Prostate gland (tissue), 2 donors: ENCODE data around the gene GRM8. TPM values are rescaled to one million over a fixed set of nuclear protein-coding genes. Genes with fewer than 3 reads are reported as not detected.

Experiments
- DNase-seq: peaks from one replicate; pipeline ENCODE4 v3.0.0-alpha.2; 2019; ENCODE audit warnings: low spot score
- H3K27ac ChIP-seq, 2 donors: fragments of 200-600 bp; sonication (generic); 2 replicates each; pipeline ENCODE4 v1.5.1; 2017 to 2019
- H3K27me3 ChIP-seq: fragments of 200-600 bp; sonication (generic); replicated peaks from 2 replicates; pipeline ENCODE4 v1.5.1; 2019; ENCODE audit not compliant: insufficient read depth
- H3K36me3 ChIP-seq, 2 donors: fragments of 200-600 bp; sonication (generic); 1 replicate in 1 of 2; 2 replicates in 1 of 2; pipeline versions ENCODE4 v1.5.1 to v1.8.1; 2017 to 2019
- H3K4me1 ChIP-seq: fragments of 200-600 bp; sonication (generic); replicated peaks from 2 replicates; pipeline ENCODE4 v1.5.1; 2019
- H3K4me3 ChIP-seq, 2 donors: fragments of 200-600 bp; sonication (generic); 2 replicates each; pipeline ENCODE4 v1.5.1; 2017 to 2019
- H3K9me3 ChIP-seq: fragments of 200-600 bp; sonication (generic); 2 replicates; pipeline ENCODE4 v1.5.1; 2017
- POLR2A ChIP-seq: fragments of 450-650 bp; IDR thresholded peaks from one replicate; pipeline ENCODE4 v1.6.1; 2016; ENCODE audit warnings: antibody characterized with exemption, mild to moderate bottlenecking
- POLR2AphosphoS5 ChIP-seq: sonication (generic); formaldehyde crosslinking; IDR thresholded peaks from one replicate; pipeline ENCODE4 v1.6.1; 2017; ENCODE audit warnings: antibody characterized with exemption
- WGBS: methylation state at CpG from one replicate; pipeline ENCODE4 v1.1.5; 2018; 5-methylcytosine and 5-hydroxymethylcytosine counted together
- intact Hi-C: fragments of 100-400 bp; cut with DNase I; formaldehyde crosslinking; loops from one replicate; pipeline ENCODE4 v1.14.2; 2022
- total RNA-seq, 2 donors: library from RNA; depleted of rRNA; stranded (reverse); fragments of >200 nt; gene quantifications; one replicate each; pipeline ENCODE4 v1.1.0, GENCODE V29; 2016
- TF ChIP-seq, protein P1 (sequence below), 4 experiments: fragments of 200-600 bp in 2 of 4; fragments of 450-650 bp in 2 of 4; sonication (generic) in 2 of 4; IDR thresholded peaks; 1 replicate in 3 of 4; 2 replicates in 1 of 4; pipeline ENCODE4 v1.5.1; 2016 to 2019; ENCODE audit warnings: antibody characterized with exemption in 4 of 4, mild to moderate bottlenecking in 2 of 4, moderate library complexity in 2 of 4

GRM8 gene
- total RNA-seq, 2 donors from 2014 or later = 1.3 to 3.7 TPM

DNA sequence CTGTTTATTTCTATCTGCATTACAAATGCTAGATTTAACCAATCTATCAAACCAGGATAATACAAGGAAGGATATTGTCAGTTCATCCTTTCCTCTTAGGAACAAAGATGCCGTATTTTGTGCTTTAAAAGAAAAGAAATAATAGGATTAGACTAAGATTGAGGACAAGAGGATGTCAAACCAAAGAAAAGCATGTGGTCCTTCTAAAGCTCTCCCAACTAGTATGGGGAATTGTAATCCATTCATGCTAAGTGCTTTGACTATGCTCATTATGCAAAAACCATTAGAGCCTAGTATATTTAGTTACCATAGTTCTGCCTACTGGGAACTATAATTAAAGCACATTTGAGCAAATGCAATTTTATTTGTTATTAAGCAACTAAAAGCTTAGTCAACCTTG lies 280.2 kb downstream of the GRM8 start:
- no peak overlapping the region for H3K27ac ChIP-seq
- H3K36me3 ChIP-seq = no peaks in the 10 kb centered on the region
- intact Hi-C loops = no loop called here
- DNase-seq = no peak
- H3K27me3 ChIP-seq = no peaks in the 10 kb centered on the region
- no peaks in the 10 kb centered on the region for H3K4me1 ChIP-seq
- WGBS = 74% methylated on average over 1 of the region's 1 CpG
- no peaks in the 10 kb centered on the region for H3K9me3 ChIP-seq
- no peak overlapping the region for H3K4me3 ChIP-seq
- TF ChIP-seq POLR2AphosphoS5 = no peak
- TF ChIP-seq, protein P1, sequence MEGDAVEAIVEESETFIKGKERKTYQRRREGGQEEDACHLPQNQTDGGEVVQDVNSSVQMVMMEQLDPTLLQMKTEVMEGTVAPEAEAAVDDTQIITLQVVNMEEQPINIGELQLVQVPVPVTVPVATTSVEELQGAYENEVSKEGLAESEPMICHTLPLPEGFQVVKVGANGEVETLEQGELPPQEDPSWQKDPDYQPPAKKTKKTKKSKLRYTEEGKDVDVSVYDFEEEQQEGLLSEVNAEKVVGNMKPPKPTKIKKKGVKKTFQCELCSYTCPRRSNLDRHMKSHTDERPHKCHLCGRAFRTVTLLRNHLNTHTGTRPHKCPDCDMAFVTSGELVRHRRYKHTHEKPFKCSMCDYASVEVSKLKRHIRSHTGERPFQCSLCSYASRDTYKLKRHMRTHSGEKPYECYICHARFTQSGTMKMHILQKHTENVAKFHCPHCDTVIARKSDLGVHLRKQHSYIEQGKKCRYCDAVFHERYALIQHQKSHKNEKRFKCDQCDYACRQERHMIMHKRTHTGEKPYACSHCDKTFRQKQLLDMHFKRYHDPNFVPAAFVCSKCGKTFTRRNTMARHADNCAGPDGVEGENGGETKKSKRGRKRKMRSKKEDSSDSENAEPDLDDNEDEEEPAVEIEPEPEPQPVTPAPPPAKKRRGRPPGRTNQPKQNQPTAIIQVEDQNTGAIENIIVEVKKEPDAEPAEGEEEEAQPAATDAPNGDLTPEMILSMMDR (IDR thresholded peaks at IDR 0.05) = no peak
- no peak for TF ChIP-seq POLR2A

DNA sequence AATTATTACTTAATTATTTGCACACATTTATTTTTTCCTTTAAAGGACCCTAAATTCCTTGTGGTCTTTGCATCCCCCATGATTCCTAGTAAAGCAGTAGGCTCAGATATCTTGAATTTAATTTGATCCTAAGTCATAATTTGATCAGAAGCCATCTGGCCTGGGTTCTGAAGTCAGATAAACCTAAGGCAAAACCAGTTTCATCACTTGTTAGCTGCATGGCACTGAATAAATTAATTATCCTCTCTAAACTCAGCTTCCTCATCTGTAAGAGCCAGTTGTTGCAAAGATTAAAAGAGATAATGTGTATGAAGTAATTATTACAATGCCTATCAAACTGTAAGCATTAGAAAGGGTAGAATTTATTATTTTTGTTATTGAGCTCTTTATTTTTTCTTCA lies 293.1 kb downstream of the GRM8 start:
- no peak for DNase-seq
- intact Hi-C loops = no loop called here
- no peak for TF ChIP-seq POLR2AphosphoS5
- TF ChIP-seq, protein P1 (IDR thresholded peaks at IDR 0.05) = no peak
- TF ChIP-seq POLR2A = no peak
- Histone ChIP-seq H3K4me3 (no peak overlapping the region), H3K9me3 (no peaks in the 10 kb centered on the region), H3K27ac (no peak overlapping the region), H3K36me3 (no peaks in the 10 kb centered on the region), H3K4me1 (no peaks in the 10 kb centered on the region), H3K27me3 (no peaks in the 10 kb centered on the region)

DNA sequence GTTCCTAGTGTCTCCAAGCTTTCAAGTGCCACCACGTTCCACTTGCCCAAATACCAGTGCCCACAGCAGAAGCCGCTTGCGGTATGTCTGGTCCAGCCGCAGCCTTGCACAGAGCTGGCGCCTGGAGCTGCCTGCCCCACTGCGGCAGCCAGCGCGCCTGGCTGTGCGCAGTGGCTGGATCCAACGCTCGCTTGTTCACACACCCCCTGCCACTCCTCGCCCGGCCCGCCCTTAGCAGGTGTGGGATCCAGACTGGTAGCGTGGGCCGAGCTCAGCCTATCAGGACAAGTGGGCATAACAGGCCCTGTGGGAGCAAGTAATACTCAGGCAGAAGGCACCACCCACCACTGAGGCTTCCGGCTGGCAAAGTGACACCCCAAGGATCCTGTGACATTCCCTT lies 294.4 kb downstream of the GRM8 start:
- TF ChIP-seq, protein P1 (IDR thresholded peaks at IDR 0.05) = no peak
- TF ChIP-seq POLR2AphosphoS5 (no peak), POLR2A (no peak)
- H3K36me3 ChIP-seq = no peaks in the 10 kb centered on the region
- H3K4me3 ChIP-seq = no peak overlapping the region
- DNase-seq = no peak
- H3K27ac ChIP-seq = no peak overlapping the region
- no peaks in the 10 kb centered on the region for H3K9me3 ChIP-seq
- no peaks in the 10 kb centered on the region for H3K27me3 ChIP-seq
- no peaks in the 10 kb centered on the region for H3K4me1 ChIP-seq
- WGBS = 93% methylated on average over 17 of the region's 17 CpGs
- intact Hi-C loops = no loop called here

DNA sequence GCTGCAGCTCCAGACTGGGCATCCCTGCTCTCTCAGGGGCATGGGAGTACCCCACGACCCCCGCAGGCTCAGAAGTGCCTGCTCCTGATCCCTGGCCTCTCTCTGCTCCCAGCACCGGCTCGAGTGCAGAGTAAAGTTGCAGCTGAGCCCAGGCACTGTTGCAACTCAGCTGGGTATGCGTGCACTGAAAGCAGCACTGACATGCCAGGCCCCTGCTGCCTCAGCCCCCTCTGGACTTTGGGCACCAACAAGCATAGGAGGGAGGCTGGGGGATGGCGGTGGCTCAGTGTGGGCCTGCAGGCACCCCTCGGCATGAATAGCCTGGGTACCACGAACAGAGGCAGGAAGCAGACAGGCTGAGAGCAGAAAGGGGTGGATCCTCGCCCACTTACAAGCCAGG lies 295.3 kb downstream of the GRM8 start:
- no peak for DNase-seq
- Histone ChIP-seq H3K36me3 (no peaks in the 10 kb centered on the region), H3K27me3 (no peaks in the 10 kb centered on the region), H3K9me3 (no peaks in the 10 kb centered on the region), H3K27ac (no peak overlapping the region), H3K4me1 (no peaks in the 10 kb centered on the region), H3K4me3 (no peak overlapping the region)
- TF ChIP-seq POLR2A = no peak
- WGBS = 88% methylated on average over 9 of the region's 9 CpGs
- intact Hi-C loops = no loop called here

DNA sequence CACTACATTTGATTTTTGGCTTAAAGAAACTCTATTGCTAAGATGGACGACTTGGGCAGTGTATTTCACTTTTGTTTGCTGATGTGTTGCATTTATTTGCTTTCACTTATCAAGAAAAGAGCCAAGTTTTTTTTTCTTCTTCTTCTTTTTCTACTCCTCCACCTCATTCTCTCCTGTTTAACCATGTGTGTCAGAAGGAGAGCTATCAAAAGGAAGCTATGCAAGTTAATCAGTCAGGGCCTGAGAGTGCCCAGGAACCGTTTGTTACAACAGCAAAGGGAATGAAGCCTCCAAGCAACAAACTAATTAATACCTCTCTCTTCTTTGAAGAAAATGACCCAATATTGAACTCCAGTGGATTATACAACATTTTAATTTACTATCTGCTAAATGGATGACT lies 299.3 kb downstream of the GRM8 start:
- 30% methylated on average over 2 of the region's 2 CpGs for WGBS
- intact Hi-C loops = no loop called here
- Histone ChIP-seq H3K27me3 (no peaks in the 10 kb centered on the region), H3K4me1 (no peaks in the 10 kb centered on the region), H3K9me3 (no peaks in the 10 kb centered on the region), H3K36me3 (no peaks in the 10 kb centered on the region), H3K27ac (no peak overlapping the region), H3K4me3 (no peak overlapping the region)
- DNase-seq = no peak
- TF ChIP-seq, protein P1 (IDR thresholded peaks at IDR 0.05) = no peak
- TF ChIP-seq POLR2A (no peak), POLR2AphosphoS5 (no peak)
